Skeletal muscle tissue (tissue), 5 donors: Measurements from ENCODE around the gene KRTAP20-2. TPM values are rescaled to one million over a fixed set of nuclear protein-coding genes. Genes with fewer than 3 reads are reported as not detected.

Experiments
- H3K27ac ChIP-seq: one replicate; pipeline ENCODE4 v1.7.0; 2013; ENCODE audit warnings: mild to moderate bottlenecking, low read depth, low read length, inconsistent platforms
- H3K27me3 ChIP-seq, 3 donors: one replicate each; pipeline ENCODE4 v1.7.0; 2013; ENCODE audit warnings: low read length in 3 of 3; ENCODE audit not compliant: control insufficient read depth in 3 of 3, insufficient read depth in 3 of 3
- H3K36me3 ChIP-seq, 3 donors: one replicate each; pipeline ENCODE4 v1.7.0; 2013; ENCODE audit warnings: low read length in 3 of 3; ENCODE audit not compliant: control insufficient read depth in 3 of 3, insufficient read depth in 3 of 3
- H3K4me1 ChIP-seq, 3 donors: one replicate each; pipeline ENCODE4 v1.7.0; 2013; ENCODE audit warnings: low read length in 3 of 3, mild to moderate bottlenecking in 3 of 3; ENCODE audit not compliant: control insufficient read depth in 3 of 3, insufficient read depth in 3 of 3
- H3K4me3 ChIP-seq, 3 donors: one replicate each; pipeline ENCODE4 v1.7.0; 2013; ENCODE audit warnings: low read length in 3 of 3
- H3K9ac ChIP-seq, 3 donors: one replicate each; pipeline ENCODE4 v1.7.0; 2013; ENCODE audit warnings: low read length in 3 of 3, mild to moderate bottlenecking in 3 of 3, moderate library complexity in 2 of 3, low read depth in 1 of 3
- H3K9me3 ChIP-seq, 3 donors: one replicate each; pipeline ENCODE4 v1.7.0; 2013; ENCODE audit warnings: low read length in 3 of 3; ENCODE audit not compliant: control insufficient read depth in 3 of 3
- small RNA-seq: library from RNA; depleted of rRNA; stranded (forward); fragments of <200 nt; gene quantifications from one replicate; pipeline ENCODE3, GENCODE V24; 2014
- total RNA-seq: library from RNA; depleted of rRNA; stranded (reverse); fragments of >200 nt; gene quantifications from one replicate; pipeline ENCODE4 v1.2.3, GENCODE V29; 2014
- donor health status: Osteomylitis.

KRTAP20-2 gene
- total RNA-seq, 1 donor from 2014 or later = not detected

DNA sequence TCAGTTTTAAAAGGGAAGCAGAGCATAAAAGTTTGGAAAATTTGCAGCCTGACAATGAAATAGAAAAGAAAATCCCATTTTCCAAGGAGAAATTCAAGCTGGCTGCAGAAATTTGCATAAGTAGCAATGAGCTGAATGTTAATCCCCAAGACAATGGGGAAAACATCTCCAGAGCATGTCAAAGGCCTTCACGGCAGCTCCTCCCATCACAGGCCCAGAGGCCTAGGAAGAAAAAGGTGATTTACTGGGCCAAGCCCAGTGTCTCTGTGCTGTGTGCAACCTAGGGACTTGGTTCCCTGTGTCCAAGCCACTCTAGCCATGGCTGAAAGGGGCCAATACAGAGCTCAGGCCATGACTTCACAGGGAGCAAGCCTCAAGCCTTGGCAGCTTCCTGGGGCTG is 33.8 kb downstream of the KRTAP20-2 start:
- Histone ChIP-seq H3K9me3 (no peaks in the 10 kb centered on the region), H3K27ac (no peak overlapping the region), H3K9ac (no peak overlapping the region), H3K27me3 (no peaks in the 10 kb centered on the region), H3K4me3 (no peak overlapping the region), H3K4me1 (no peaks in the 10 kb centered on the region), H3K36me3 (no peaks in the 10 kb centered on the region)

DNA sequence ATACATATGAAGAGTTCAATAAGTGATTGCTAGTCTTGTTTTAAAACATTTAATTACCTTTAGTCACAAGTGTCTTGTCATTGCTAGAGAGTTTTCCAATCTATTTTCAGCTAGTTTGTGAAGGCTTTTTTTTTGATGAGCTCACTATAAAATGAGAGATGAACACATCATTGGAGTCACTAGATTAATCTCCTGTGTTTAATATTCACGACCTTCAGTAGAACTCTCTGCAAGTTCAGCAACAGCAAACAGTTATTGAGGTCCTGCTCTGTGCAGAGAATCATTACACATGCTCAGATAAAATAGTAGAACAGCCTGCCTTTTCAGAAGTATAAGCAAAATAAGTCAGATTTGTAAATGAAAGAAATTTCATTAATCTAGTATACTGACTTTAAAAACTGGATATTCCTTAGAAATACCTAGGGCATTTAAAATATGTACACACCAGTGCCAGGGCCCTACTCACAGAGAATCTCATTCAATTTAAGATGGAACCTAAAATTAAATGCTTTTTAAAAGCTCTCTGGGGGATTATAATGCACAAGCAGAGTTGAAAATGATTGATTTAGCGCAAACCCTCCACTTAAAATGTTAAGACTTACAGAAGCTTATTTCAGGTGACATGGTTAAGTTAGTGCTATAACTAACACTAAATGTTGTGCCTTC is 38.1 kb downstream of the KRTAP20-2 start:
- H3K27ac ChIP-seq = no peak overlapping the region
- H3K9ac ChIP-seq = no peak overlapping the region
- H3K9me3 ChIP-seq = no peaks in the 10 kb centered on the region
- no peak overlapping the region for H3K4me3 ChIP-seq
- H3K27me3 ChIP-seq = no peaks in the 10 kb centered on the region
- H3K36me3 ChIP-seq = no peaks in the 10 kb centered on the region
- H3K4me1 ChIP-seq = no peaks in the 10 kb centered on the region

DNA sequence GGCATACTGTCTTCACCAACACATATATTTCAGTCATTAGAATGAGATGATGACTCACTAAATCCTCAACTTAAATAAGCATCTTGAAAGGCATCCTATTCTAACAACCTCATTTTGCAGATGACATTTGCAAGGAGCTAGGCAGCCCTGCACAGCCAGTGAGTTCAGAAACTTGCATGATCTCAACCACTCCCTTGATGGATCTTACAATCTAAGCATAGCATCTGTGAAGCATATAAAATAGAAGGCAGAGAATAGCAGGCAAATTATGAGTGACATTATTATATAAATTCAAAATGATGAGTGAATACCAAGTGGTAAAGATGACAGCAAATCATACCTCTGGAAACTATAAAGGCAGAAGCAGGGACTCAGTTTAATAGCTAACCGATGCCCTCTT is 39.3 kb downstream of the KRTAP20-2 start:
- Histone ChIP-seq H3K27ac (no peak overlapping the region), H3K9ac (no peak overlapping the region), H3K4me1 (no peaks in the 10 kb centered on the region), H3K36me3 (no peaks in the 10 kb centered on the region), H3K4me3 (no peak overlapping the region), H3K27me3 (no peaks in the 10 kb centered on the region), H3K9me3 (no peaks in the 10 kb centered on the region)

DNA sequence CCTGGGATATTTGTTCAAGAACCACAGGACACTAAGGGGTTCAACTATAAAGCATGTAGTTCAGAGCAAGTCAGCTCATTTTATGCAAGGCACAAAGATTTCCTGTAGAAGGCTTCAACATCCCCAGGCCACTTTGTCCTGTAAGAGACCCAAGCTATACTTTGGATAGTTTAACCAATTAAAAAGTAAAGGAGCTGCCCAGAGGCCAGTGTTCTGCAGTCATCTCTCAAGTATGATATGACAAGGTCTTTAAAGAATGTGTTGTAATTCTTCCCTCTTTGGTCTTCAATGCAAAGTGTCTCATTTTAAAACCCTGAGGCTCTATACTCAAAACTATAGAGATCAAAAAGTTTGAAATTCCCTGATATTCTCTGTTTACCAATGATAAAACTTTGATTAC is 41.7 kb downstream of the KRTAP20-2 start:
- H3K27ac ChIP-seq = no peak overlapping the region
- H3K4me3 ChIP-seq = no peak overlapping the region

DNA sequence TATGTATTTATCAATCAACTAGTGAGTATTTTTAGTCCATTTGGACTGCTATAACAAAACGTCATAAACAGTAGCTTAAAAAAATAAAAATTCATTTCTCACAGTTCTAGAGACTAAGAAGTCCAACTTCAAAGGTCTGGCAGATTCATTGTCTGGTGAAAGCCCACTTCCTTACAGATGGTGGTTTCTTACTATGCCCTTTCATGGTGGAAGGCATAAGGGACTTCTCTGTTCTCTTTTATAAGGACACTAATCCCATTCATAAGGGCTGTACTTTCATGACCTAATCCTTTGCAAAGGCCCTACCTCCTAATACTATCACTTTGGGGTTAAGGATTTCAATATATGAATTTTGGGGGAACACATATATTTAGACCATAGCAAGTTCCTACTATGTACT is 45.6 kb downstream of the KRTAP20-2 start:
- Histone ChIP-seq H3K27ac (no peak overlapping the region), H3K9me3 (peaks cover 0 to 2% (median 0%) of the 10 kb centered on the region in 3 donors), H3K9ac (no peak overlapping the region), H3K36me3 (no peaks in the 10 kb centered on the region), H3K4me3 (no peak overlapping the region), H3K27me3 (no peaks in the 10 kb centered on the region), H3K4me1 (no peaks in the 10 kb centered on the region)

More for the DNA sequence above, 41.7 kb downstream of the KRTAP20-2 start:
- Histone ChIP-seq H3K4me1 (no peaks in the 10 kb centered on the region), H3K36me3 (no peaks in the 10 kb centered on the region), H3K9me3 (peaks cover 0 to 2% (median 0%) of the 10 kb centered on the region in 3 donors), H3K27me3 (no peaks in the 10 kb centered on the region), H3K9ac (no peak overlapping the region)

DNA sequence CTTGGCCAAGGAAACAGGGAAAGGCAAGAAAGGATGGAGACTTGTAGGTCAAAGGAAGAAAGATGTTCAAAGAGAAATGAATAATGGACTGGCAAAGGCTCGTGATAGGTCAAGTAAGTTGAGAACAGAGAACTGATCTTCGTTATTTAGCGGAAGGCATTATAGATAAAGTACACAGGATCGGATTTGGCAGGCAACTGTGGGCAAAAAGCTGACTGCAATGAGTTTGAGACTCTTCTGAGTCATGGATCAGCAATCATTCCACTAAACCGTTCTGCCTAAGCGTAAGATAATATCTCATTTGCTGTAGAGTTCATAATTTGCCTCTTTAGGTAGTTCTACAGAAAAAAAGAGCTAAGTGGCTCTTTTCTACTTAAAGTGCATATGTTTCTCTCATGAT is 49.5 kb downstream of the KRTAP20-2 start:
- Histone ChIP-seq H3K36me3 (no peaks in the 10 kb centered on the region), H3K9ac (no peak overlapping the region), H3K27ac (no peak overlapping the region), H3K27me3 (no peaks in the 10 kb centered on the region), H3K4me1 (no peaks in the 10 kb centered on the region), H3K4me3 (no peak overlapping the region), H3K9me3 (peaks cover 0 to 2% (median 0%) of the 10 kb centered on the region in 3 donors)

Small RNAs within 50 kb of the gene (small RNA-seq; reads per million reads assigned to genes)
- gene KRTAP20-1 (not detected), gene KRTAP20-3 (not detected), gene KRTAP20-4 (not detected), gene KRTAP22-1 (not detected), gene KRTAP22-2 (not detected)

Other genes with a start within 250 kb of the KRTAP20-2 start
- not detected for gene KRTAP13-1, start 239.2 kb upstream of the KRTAP20-2 start, total RNA-seq
- gene KRTAP13-3, start 209.3 kb upstream of the KRTAP20-2 start, total RNA-seq = not detected
- gene KRTAP13-4, start 205.0 kb upstream of the KRTAP20-2 start, total RNA-seq = not detected
- not detected for gene KRTAP15-1, start 194.9 kb upstream of the KRTAP20-2 start, total RNA-seq
- not detected for gene KRTAP19-1, start 154.8 kb upstream of the KRTAP20-2 start, total RNA-seq
- gene KRTAP19-2, start 147.8 kb upstream of the KRTAP20-2 start, total RNA-seq = not detected
- not detected for gene KRTAP19-3, start 143.2 kb upstream of the KRTAP20-2 start, total RNA-seq
- not detected for gene KRTAP19-4, start 138.0 kb upstream of the KRTAP20-2 start, total RNA-seq
- gene KRTAP19-5, start 133.1 kb upstream of the KRTAP20-2 start, total RNA-seq = not detected
- gene KRTAP19-6, start 93.3 kb upstream of the KRTAP20-2 start, total RNA-seq = not detected
- gene KRTAP19-7, start 73.9 kb upstream of the KRTAP20-2 start, total RNA-seq = not detected
- not detected for gene KRTAP22-2, start 44.8 kb upstream of the KRTAP20-2 start, total RNA-seq
- gene KRTAP6-3, start 42.8 kb upstream of the KRTAP20-2 start, total RNA-seq = not detected
- gene KRTAP6-2, start 36.3 kb upstream of the KRTAP20-2 start, total RNA-seq = not detected
- gene KRTAP22-1, start 34.1 kb upstream of the KRTAP20-2 start, total RNA-seq = not detected
- gene KRTAP6-1, start 21.3 kb upstream of the KRTAP20-2 start, total RNA-seq = not detected
- not detected for gene KRTAP20-1, start 18.8 kb upstream of the KRTAP20-2 start, total RNA-seq
- gene KRTAP20-4, start 14.6 kb upstream of the KRTAP20-2 start, total RNA-seq = not detected
- gene KRTAP20-3, start 7.7 kb downstream of the KRTAP20-2 start, total RNA-seq = not detected
- gene KRTAP21-3, start 83.6 kb downstream of the KRTAP20-2 start, total RNA-seq = not detected
- not detected for gene KRTAP21-2, start 112.1 kb downstream of the KRTAP20-2 start, total RNA-seq
- gene KRTAP21-1, start 120.2 kb downstream of the KRTAP20-2 start, total RNA-seq = not detected
- not detected for gene KRTAP8-1, start 178.1 kb downstream of the KRTAP20-2 start, total RNA-seq
- gene KRTAP7-1, start 194.6 kb downstream of the KRTAP20-2 start, total RNA-seq = not detected
- not detected for gene KRTAP11-1, start 246.4 kb downstream of the KRTAP20-2 start, total RNA-seq